ENCODE results near the gene TNS1.

DNA sequence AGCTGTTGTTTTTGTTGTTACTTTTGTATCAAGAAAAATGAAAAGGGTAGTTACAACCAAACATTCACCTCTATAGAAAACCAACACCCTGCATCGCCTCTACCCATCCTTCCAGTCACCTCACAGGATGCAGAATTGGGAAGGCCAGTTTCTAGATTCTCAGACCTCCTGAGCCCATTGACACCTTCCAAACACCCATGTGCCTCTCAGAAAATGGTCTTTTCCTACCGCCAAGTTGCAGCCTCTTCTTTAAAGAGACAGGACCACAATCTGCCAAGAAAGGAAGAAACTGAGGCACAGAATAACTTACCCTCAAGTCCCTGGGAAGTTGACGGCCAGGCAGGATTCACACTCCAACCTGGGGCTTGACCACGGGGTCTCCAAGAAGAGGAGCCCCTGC is 101.4 kb downstream of the TNS1 start:
- TF ChIP-seq, protein P1, sequence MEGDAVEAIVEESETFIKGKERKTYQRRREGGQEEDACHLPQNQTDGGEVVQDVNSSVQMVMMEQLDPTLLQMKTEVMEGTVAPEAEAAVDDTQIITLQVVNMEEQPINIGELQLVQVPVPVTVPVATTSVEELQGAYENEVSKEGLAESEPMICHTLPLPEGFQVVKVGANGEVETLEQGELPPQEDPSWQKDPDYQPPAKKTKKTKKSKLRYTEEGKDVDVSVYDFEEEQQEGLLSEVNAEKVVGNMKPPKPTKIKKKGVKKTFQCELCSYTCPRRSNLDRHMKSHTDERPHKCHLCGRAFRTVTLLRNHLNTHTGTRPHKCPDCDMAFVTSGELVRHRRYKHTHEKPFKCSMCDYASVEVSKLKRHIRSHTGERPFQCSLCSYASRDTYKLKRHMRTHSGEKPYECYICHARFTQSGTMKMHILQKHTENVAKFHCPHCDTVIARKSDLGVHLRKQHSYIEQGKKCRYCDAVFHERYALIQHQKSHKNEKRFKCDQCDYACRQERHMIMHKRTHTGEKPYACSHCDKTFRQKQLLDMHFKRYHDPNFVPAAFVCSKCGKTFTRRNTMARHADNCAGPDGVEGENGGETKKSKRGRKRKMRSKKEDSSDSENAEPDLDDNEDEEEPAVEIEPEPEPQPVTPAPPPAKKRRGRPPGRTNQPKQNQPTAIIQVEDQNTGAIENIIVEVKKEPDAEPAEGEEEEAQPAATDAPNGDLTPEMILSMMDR (IDR thresholded peaks at IDR 0.05): no peak
- no peak for TF ChIP-seq POLR2A (IDR thresholded peaks at IDR 0.05)

All from lower leg skin (tissue), 3 donors.